Measurements from ENCODE around the gene IL17RD. TPM values are rescaled to one million over a fixed set of nuclear protein-coding genes. Genes with fewer than 3 reads are reported as not detected.
A peak's percentile ranks its signal among the peaks of the same experiment; 100 is the strongest.

IL17RD gene
- total and polyA plus RNA-seq, 2 experiments from 2014 or later, result 0.34 to 1.2 TPM

GRCh38 chr3:57168151-57168550 is 3.0 kb upstream of the IL17RD start:
- no peak overlapping the region for H3K4me3 ChIP-seq
- H3K27me3 ChIP-seq (replicated peaks; ENCODE audit: insufficient read depth), result peaks cover 8% of the 10 kb centered on the region; the same call in 1 of the 2 replicates
- no peaks in the 10 kb centered on the region for H3K9me3 ChIP-seq (ENCODE audit: low read depth)
- no peak overlapping the region for H3K9ac ChIP-seq
- H4K20me1 ChIP-seq (ENCODE audit: insufficient read depth), result no peaks in the 10 kb centered on the region
- no peak for DNase-seq
- H3K4me1 ChIP-seq (ENCODE audit: insufficient read depth), result no peaks in the 10 kb centered on the region
- H3K4me2 ChIP-seq (ENCODE audit: unreplicated experiment), result no peak overlapping the region
- no peaks in the 10 kb centered on the region for H3K36me3 ChIP-seq (ENCODE audit: low read depth)
- 76 to 79% methylated on average over 2 of the region's 2 CpGs for WGBS, 2 experiments (ENCODE audit: low coverage in 1 of 2, low lambda C conversion rate in 2 of 2, missing lambda C conversion rate in 2 of 2)
- no peak overlapping the region for H3K27ac ChIP-seq
- no peak overlapping the region for H2AFZ ChIP-seq
- H3F3A ChIP-seq (ENCODE audit: insufficient read depth), result no peaks in the 10 kb centered on the region
- H3K9me2 ChIP-seq (ENCODE audit: insufficient read depth), result no peaks in the 10 kb centered on the region
- in situ Hi-C loops (cut with MboI), result no loop called here
- H3K79me2 ChIP-seq (ENCODE audit: insufficient read depth), result no peaks in the 10 kb centered on the region
- TF ChIP-seq EZH2 (IDR thresholded peaks at IDR 0.05; ENCODE audit: insufficient read depth, poor library complexity, severe bottlenecking) (no peak), EZH2phosphoT487 (IDR thresholded peaks at IDR 0.05; ENCODE audit: insufficient read depth, low read depth) (no peak)

DNA sequence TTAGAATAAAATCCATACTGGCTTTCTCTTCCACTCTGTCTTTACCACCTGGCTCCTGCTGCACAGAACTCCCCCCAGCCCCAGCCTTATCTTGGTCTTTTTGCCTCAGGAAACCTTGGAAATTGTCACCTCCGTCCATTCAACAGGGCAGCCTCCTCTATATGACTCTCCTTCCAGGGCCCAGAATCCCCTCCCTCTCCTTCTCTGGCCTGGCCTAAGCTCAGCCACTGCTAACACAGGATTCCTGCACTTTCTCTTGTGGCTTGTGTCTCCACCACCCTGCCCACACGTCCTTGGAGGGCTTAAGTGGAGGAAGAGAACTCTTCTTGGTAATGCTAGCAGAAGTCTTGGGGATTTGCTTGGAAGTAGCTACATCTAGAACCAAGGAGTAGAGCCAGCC is 1.5 kb upstream of the IL17RD start:
- no peak overlapping the region for H3K4me2 ChIP-seq (ENCODE audit: unreplicated experiment)
- H3K4me3 ChIP-seq, result no peak overlapping the region
- WGBS, 2 experiments (ENCODE audit: low coverage in 1 of 2, low lambda C conversion rate in 2 of 2, missing lambda C conversion rate in 2 of 2), result 77 to 79% methylated on average over 2 of the region's 2 CpGs
- no peaks in the 10 kb centered on the region for H3K9me2 ChIP-seq (ENCODE audit: insufficient read depth)
- no peak overlapping the region for H3K9ac ChIP-seq
- H3K79me2 ChIP-seq (ENCODE audit: insufficient read depth), result no peaks in the 10 kb centered on the region
- H4K20me1 ChIP-seq (ENCODE audit: insufficient read depth), result no peaks in the 10 kb centered on the region
- no peak overlapping the region for H2AFZ ChIP-seq
- in situ Hi-C loops (cut with MboI), result no loop called here
- no peaks in the 10 kb centered on the region for H3K9me3 ChIP-seq (ENCODE audit: low read depth)
- TF ChIP-seq EZH2 (IDR thresholded peaks at IDR 0.05; ENCODE audit: insufficient read depth, poor library complexity, severe bottlenecking) (no peak), EZH2phosphoT487 (IDR thresholded peaks at IDR 0.05; ENCODE audit: insufficient read depth, low read depth) (no peak)
- peaks cover 8% of the 10 kb centered on the region; the same call in 1 of the 2 replicates for H3K27me3 ChIP-seq (replicated peaks; ENCODE audit: insufficient read depth)
- no peaks in the 10 kb centered on the region for H3F3A ChIP-seq (ENCODE audit: insufficient read depth)
- no peaks in the 10 kb centered on the region for H3K4me1 ChIP-seq (ENCODE audit: insufficient read depth)
- no peak for DNase-seq
- no peak overlapping the region for H3K27ac ChIP-seq
- no peaks in the 10 kb centered on the region for H3K36me3 ChIP-seq (ENCODE audit: low read depth)

DNA sequence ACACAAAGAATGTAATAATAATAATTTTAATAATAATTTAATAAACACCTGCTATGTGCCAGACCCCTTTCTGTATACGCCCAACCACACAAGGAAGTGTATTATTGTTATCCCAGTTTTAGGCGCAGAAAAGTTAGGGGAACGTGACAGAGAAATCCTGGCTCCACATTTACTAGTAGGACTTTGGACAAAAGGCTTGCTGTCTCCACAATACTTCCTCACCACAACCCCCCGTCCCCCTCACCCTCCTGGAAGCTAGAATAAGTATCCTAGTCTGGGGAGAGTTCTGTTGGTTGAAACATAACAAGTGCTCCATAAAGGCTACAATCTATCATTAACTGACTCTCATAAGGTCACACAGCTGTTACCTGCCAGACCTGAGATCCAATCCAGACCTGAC is 488 bp upstream of the IL17RD start:
- Histone ChIP-seq H3K9ac (no peak overlapping the region), H3K4me2 (ENCODE audit: unreplicated experiment) (peak overlapping the region; percentile 92), H3K36me3 (ENCODE audit: low read depth) (no peaks in the 10 kb centered on the region), H3K4me1 (ENCODE audit: insufficient read depth) (no peaks in the 10 kb centered on the region), H4K20me1 (ENCODE audit: insufficient read depth) (no peaks in the 10 kb centered on the region), H3F3A (ENCODE audit: insufficient read depth) (no peaks in the 10 kb centered on the region), H3K9me3 (ENCODE audit: low read depth) (no peaks in the 10 kb centered on the region), H3K4me3 (no peak overlapping the region), H3K27me3 (replicated peaks; ENCODE audit: insufficient read depth) (peaks cover 8% of the 10 kb centered on the region; the same call in 1 of the 2 replicates), H2AFZ (no peak overlapping the region), H3K9me2 (ENCODE audit: insufficient read depth) (no peaks in the 10 kb centered on the region), H3K79me2 (ENCODE audit: insufficient read depth) (no peaks in the 10 kb centered on the region), H3K27ac (no peak overlapping the region)
- DNase-seq, result no peak
- 14 to 27% methylated on average over 4 of the region's 4 CpGs for WGBS, 2 experiments (ENCODE audit: low coverage in 1 of 2, low lambda C conversion rate in 2 of 2, missing lambda C conversion rate in 2 of 2)
- no peak for TF ChIP-seq EZH2 (IDR thresholded peaks at IDR 0.05; ENCODE audit: insufficient read depth, poor library complexity, severe bottlenecking)
- no peak for TF ChIP-seq EZH2phosphoT487 (IDR thresholded peaks at IDR 0.05; ENCODE audit: insufficient read depth, low read depth)
- in situ Hi-C loops (cut with MboI), result no loop called here

GRCh38 chr3:57164217-57164656 is 916 bp downstream of the IL17RD start:
- no peaks in the 10 kb centered on the region for H3K9me3 ChIP-seq (ENCODE audit: low read depth)
- in situ Hi-C loops (cut with MboI), result no loop called here
- WGBS, 2 experiments (ENCODE audit: low coverage in 1 of 2, low lambda C conversion rate in 2 of 2, missing lambda C conversion rate in 2 of 2), result 2% methylated on average over 30 of the region's 30 CpGs
- peak overlapping the region; percentile 92 for H3K4me2 ChIP-seq (ENCODE audit: unreplicated experiment)
- H3K27me3 ChIP-seq (replicated peaks; ENCODE audit: insufficient read depth), result peaks cover 8% of the 10 kb centered on the region; the same call in 1 of the 2 replicates
- DNase-seq, result peak; percentile 74
- no peak overlapping the region for H3K27ac ChIP-seq
- no peaks in the 10 kb centered on the region for H3F3A ChIP-seq (ENCODE audit: insufficient read depth)
- H2AFZ ChIP-seq, result peak overlapping the region; percentile 79
- no peaks in the 10 kb centered on the region for H3K79me2 ChIP-seq (ENCODE audit: insufficient read depth)
- H4K20me1 ChIP-seq (ENCODE audit: insufficient read depth), result no peaks in the 10 kb centered on the region
- H3K4me3 ChIP-seq, result peak overlapping the region; percentile 71
- no peaks in the 10 kb centered on the region for H3K36me3 ChIP-seq (ENCODE audit: low read depth)
- no peaks in the 10 kb centered on the region for H3K9me2 ChIP-seq (ENCODE audit: insufficient read depth)
- H3K4me1 ChIP-seq (ENCODE audit: insufficient read depth), result no peaks in the 10 kb centered on the region
- H3K9ac ChIP-seq, result no peak overlapping the region
- TF ChIP-seq EZH2phosphoT487 (IDR thresholded peaks at IDR 0.05; ENCODE audit: insufficient read depth, low read depth) (no peak), EZH2 (IDR thresholded peaks at IDR 0.05; ENCODE audit: insufficient read depth, poor library complexity, severe bottlenecking) (no peak)

DNA sequence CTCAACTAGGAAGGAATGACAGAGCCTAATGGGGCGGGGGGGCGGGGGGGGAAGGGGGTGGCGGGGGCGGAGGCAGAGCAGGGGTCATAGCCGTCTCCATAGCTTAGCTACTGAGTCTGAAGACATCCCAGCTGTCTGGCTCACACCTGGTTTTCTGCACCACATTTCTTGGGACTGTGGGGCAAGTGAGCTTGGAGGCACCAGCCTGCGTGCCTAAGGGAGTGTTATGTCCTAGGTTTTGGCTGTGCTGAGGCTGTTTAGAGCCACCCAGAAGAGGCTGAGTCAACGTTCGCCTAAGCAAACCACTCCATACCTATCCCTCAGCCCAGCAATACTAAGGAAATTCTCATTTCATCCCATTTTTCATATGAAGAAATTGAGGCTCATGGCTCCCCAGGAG is 1.4 kb downstream of the IL17RD start:
- Histone ChIP-seq H3K27ac (no peak overlapping the region), H3K4me1 (ENCODE audit: insufficient read depth) (no peaks in the 10 kb centered on the region), H3F3A (ENCODE audit: insufficient read depth) (no peaks in the 10 kb centered on the region), H3K9me2 (ENCODE audit: insufficient read depth) (no peaks in the 10 kb centered on the region), H4K20me1 (ENCODE audit: insufficient read depth) (no peaks in the 10 kb centered on the region), H3K4me3 (peak overlapping the region; percentile 71), H3K9ac (no peak overlapping the region), H3K79me2 (ENCODE audit: insufficient read depth) (no peaks in the 10 kb centered on the region), H3K27me3 (replicated peaks; ENCODE audit: insufficient read depth) (peaks cover 8% of the 10 kb centered on the region; the same call in 1 of the 2 replicates), H3K9me3 (ENCODE audit: low read depth) (no peaks in the 10 kb centered on the region), H2AFZ (peak overlapping the region; percentile 79), H3K4me2 (ENCODE audit: unreplicated experiment) (peak overlapping the region; percentile 92), H3K36me3 (ENCODE audit: low read depth) (no peaks in the 10 kb centered on the region)
- in situ Hi-C loops (cut with MboI), result no loop called here
- no peak for TF ChIP-seq EZH2 (IDR thresholded peaks at IDR 0.05; ENCODE audit: insufficient read depth, poor library complexity, severe bottlenecking)
- no peak for TF ChIP-seq EZH2phosphoT487 (IDR thresholded peaks at IDR 0.05; ENCODE audit: insufficient read depth, low read depth)
- 6 to 10% methylated on average over 7 to 8 of the region's 8 CpGs for WGBS, 2 experiments (ENCODE audit: low coverage in 1 of 2, low lambda C conversion rate in 2 of 2, missing lambda C conversion rate in 2 of 2)
- peak; percentile 54 for DNase-seq

Measured in GM23248 (cell line).